Measurements from ENCODE around the gene RPF1. TPM values are rescaled to one million over a fixed set of nuclear protein-coding genes. Genes with fewer than 3 reads are reported as not detected.

Gene RPF1
- total and polyA plus RNA-seq, 2 of the 8 experiments (the other 6 are each of a cell fraction or from before 2014, with no cell fraction given) = 18.7 to 41.8 TPM

- no peak overlapping the region for H2BK5ac ChIP-seq (ENCODE audit: low read depth, low read length)
- no peak for DNase-seq (ENCODE audit: low read depth in 1 of 2, low spot score in 2 of 2)
- no peak overlapping the region for H4K5ac ChIP-seq (ENCODE audit: insufficient read length, low read depth, low read length)
- no peak overlapping the region for H3K56ac ChIP-seq (replicated peaks; ENCODE audit: insufficient read length, low read depth, low read length)
- H3K36me3 ChIP-seq (ENCODE audit: control insufficient read depth in 2 of 4, insufficient read depth in 4 of 4, low read length in 3 of 4) = no peaks in the 10 kb centered on the region
- H3K4me3 ChIP-seq (ENCODE audit: extremely low read depth in 1 of 4, insufficient read depth in 2 of 4, low read depth in 3 of 4, low read length in 4 of 4) = no peak overlapping the region
- H3K27me3 ChIP-seq (replicated peaks in 1 of 4; ENCODE audit: control insufficient read depth in 3 of 4, extremely low read depth in 1 of 4, insufficient read depth in 3 of 4, low read length in 3 of 4) = no peaks in the 10 kb centered on the region
- no peak overlapping the region for H3K27ac ChIP-seq (ENCODE audit: low read depth, low read length)
- WGBS, 2 experiments (ENCODE audit: extremely low coverage in 1 of 2, insufficient coverage in 1 of 2, insufficient read length in 1 of 2, insufficient replicate concordance in 2 of 2, low coverage in 1 of 2, low lambda C conversion rate in 2 of 2, missing lambda C conversion rate in 1 of 2) = 89% methylated on average over 3 of the region's 3 CpGs; no CpG with 5 or more reads in 1 of the 2 experiments
- no peak overlapping the region for H2AFZ ChIP-seq (ENCODE audit: low read length)
- no peaks in the 10 kb centered on the region for H4K20me1 ChIP-seq (replicated peaks in 1 of 2; ENCODE audit: control insufficient read depth in 1 of 2, insufficient read depth in 2 of 2, low read length in 2 of 2)
- H2BK120ac ChIP-seq (replicated peaks; ENCODE audit: low read depth, low read length) = no peak overlapping the region
- no peaks in the 10 kb centered on the region for H3K79me1 ChIP-seq (ENCODE audit: low read depth, low read length)
- H2BK12ac ChIP-seq (ENCODE audit: low read depth, low read length) = no peak overlapping the region
- no peak overlapping the region for H3K4ac ChIP-seq (replicated peaks; ENCODE audit: insufficient read length, low read depth, low read length)
- no peaks in the 10 kb centered on the region; the same call in 1 of the 2 replicates for H3K23me2 ChIP-seq (ENCODE audit: low read depth, low read length)
- H3K4me2 ChIP-seq (ENCODE audit: insufficient read depth in 1 of 2, low read depth in 2 of 2, low read length in 2 of 2) = no peak overlapping the region
- no peak overlapping the region for H3K23ac ChIP-seq (ENCODE audit: insufficient read length)
- H4K8ac ChIP-seq (ENCODE audit: extremely low read depth, insufficient read depth, low read length) = no peak overlapping the region
- TF ChIP-seq BACH1 (IDR thresholded peaks at IDR 0.05; ENCODE audit: low read length) (no peak), SP4 (IDR thresholded peaks at IDR 0.05; ENCODE audit: low read length) (no peak), POU5F1 (IDR thresholded peaks at IDR 0.05; ENCODE audit: low read depth, low read length) (no peak), SP2 (IDR thresholded peaks at IDR 0.05; ENCODE audit: low read length) (no peak), SAP30 (IDR thresholded peaks at IDR 0.05; ENCODE audit: insufficient read depth, insufficient replicate concordance, low read length) (no peak), JUN (IDR thresholded peaks at IDR 0.05; ENCODE audit: low read depth, low read length) (no peak), MAFK (IDR thresholded peaks at IDR 0.05; ENCODE audit: low read depth, low read length) (no peak), KDM1A (IDR thresholded peaks at IDR 0.05; ENCODE audit: borderline replicate concordance, low read length) (no peak)
- ChIA-PET CTCF (ENCODE audit: partially characterized antibody) (interaction anchor here (1.0 kb wide), 1 partner anchor 32 kb away, joined by 4 read pairs; no protein-coding TSS in a partner anchor), POLR2A (ENCODE audit: partially characterized antibody) (no interaction called here)
- H3K18ac ChIP-seq (ENCODE audit: extremely low read depth, low read length) = no peak overlapping the region
- H4K91ac ChIP-seq (replicated peaks; ENCODE audit: insufficient read length, low read length) = no peak overlapping the region
- no peak overlapping the region for H2BK20ac ChIP-seq (ENCODE audit: low read length)
- H3K9me3 ChIP-seq (ENCODE audit: insufficient read depth in 2 of 2, low read depth in 1 of 2, low read length in 1 of 2) = no peaks in the 10 kb centered on the region
- no peak overlapping the region for H3K9ac ChIP-seq (replicated peaks in 1 of 4; ENCODE audit: extremely low read depth in 1 of 4, low read depth in 3 of 4, low read length in 3 of 4)
- FAIRE-seq = no peak
- H2AK5ac ChIP-seq (ENCODE audit: low read depth, low read length) = no peak overlapping the region
- peaks cover 0 to 2% (median 0%) of the 10 kb centered on the region in 4 experiments; a peak in 4 of 7 replicates for H3K4me1 ChIP-seq (replicated peaks in 1 of 4; ENCODE audit: control insufficient read depth in 3 of 4, insufficient read depth in 4 of 4, low read length in 3 of 4)
- no peaks in the 10 kb centered on the region for H3K79me2 ChIP-seq (ENCODE audit: control insufficient read depth in 1 of 2, insufficient read depth in 2 of 2, low read length in 2 of 2)
- H2BK15ac ChIP-seq (ENCODE audit: low read length) = no peak overlapping the region
- no peak overlapping the region for H3K14ac ChIP-seq (ENCODE audit: insufficient read length)
These were observed 31.6 kb downstream of the RPF1 start for GRCh38 chr1:84510668-84511067.
